HG02981 (cell line): ENCODE results near the gene LIN7B.
"Not testable (repeated sequence)": the region's sequence is repeated elsewhere in the genome, so short reads cannot be mapped to it uniquely, and the experiment has no call there.

Experiments
- ATAC-seq: cut with Tn5 transposase; IDR thresholded peaks from one replicate; pipeline ENCODE4 v1.9.1; 2021; ENCODE audit warnings: mild to moderate bottlenecking, moderate library complexity; ENCODE audit not compliant: unreplicated experiment

Gene LIN7B

DNA sequence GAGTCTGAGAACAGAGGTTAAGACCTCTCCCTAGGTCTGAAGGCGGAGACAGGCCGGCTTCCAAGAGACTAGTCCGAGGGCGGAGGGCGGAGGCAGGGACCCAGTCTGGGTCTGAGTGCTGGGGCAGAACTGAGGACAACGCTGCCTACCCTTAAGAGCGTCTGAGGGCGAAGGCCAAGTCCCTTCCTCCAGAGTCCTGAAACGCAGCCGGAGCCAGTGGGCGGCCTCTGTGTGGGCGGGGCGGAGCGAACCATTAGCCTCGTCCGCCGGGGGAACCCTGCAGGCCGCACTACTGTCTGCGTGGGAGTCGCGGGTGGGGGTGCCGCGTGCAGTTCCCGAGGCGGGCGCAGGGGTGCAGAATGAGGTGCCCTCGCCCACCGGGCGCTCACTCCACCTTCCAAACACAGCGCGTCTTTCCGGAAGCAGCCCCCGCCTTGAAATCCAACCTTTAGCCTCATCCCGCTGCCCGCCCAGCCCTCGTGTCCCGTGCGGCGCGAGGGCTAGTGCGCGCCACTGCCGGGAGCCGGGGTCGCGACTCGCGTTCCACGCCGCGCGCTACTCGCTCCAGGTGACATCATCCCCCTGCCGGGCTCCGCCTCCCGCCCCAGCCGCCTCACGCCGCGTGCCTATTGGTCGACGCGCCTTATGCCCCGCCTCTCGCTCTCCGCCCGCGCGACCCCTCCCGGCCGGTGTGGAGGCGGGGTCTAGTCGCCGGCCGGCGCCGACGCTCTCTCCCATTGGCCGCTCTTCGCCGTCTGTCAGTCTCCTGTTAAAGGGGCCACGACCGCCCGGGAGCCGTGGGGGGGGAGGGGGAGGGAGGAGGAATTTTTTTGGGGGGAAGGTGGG lies 4.6 kb downstream of the LIN7B start, which contains the start of gene C19orf73:
Gene C19orf73 (minus strand): TSS at position 579 of the 846 bp plus-strand sequence. CDS start 121 bp downstream, at position 458.
- peak; percentile 79 for ATAC-seq

- ATAC-seq: no peak
Observed at GRCh38 chr19:49119411-49120324, 5.5 kb downstream of the LIN7B start, which contains the start of gene PPFIA3. Gene PPFIA3, plus strand, starts transcription at chr19:49119544. Its CDS starts 8,330 bp downstream, at chr19:49127874.

DNA sequence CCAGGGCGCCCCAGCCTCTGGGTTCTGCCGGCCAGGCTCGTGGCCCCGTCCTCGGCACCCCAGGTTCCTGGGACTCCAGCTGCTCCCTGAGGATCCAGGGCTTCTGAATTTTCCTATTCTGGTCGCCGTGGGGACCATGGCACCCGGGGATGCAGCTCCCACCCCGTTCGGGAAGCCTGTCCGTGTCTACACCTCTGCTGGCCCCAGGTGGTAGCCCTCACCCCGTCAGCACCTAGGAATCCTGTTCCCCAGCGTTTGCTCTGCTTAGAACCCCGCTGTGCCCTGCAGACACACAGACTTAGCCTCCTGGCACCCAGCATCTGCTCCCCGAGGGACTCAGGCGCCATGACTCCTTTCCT lies 6.1 kb downstream of the LIN7B start:
- no peak for ATAC-seq

DNA sequence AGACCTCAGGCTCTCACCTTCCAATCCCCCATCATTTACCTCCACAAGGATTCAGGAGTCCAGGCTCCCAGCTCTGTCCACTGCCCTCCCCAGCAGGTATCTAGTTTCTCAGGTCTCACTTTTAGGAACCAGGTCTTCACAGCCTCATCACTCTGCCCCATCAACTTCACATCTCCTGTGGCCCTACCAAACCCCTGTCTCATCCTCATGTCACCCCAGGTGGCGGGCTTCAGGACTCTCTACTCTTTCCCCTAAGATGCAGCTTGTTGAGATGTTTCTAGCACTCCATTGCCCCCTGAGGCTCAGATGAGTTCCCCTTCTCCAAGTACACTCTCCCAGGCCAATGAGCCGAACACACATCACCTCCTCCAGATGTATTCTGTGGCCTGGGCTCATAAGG lies 6.7 kb downstream of the LIN7B start:
- ATAC-seq: no peak

DNA sequence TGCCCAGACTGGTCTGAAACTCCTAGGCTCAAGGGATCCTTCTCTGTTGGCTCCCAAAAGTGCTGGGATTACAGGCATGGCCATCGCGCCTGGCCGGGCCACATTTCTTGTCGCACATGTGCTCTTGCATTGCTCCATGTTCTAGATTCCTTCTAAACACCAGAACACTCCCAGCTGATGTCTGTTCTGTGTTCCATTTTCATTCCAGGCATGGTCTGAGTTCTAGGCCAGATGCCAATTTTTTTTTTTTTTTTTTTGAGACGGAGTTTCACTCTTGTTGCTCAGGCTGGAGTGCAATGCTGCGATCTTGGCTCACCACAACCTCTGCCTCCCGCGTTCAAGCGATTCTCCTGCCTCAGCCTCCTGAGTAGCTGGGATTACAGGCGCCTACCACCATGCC lies 7.7 kb downstream of the LIN7B start:
- not testable (repeated sequence) for ATAC-seq

- not testable (repeated sequence) for ATAC-seq
Observed at GRCh38 chr19:49123285-49123684, 9.1 kb downstream of the LIN7B start.

DNA sequence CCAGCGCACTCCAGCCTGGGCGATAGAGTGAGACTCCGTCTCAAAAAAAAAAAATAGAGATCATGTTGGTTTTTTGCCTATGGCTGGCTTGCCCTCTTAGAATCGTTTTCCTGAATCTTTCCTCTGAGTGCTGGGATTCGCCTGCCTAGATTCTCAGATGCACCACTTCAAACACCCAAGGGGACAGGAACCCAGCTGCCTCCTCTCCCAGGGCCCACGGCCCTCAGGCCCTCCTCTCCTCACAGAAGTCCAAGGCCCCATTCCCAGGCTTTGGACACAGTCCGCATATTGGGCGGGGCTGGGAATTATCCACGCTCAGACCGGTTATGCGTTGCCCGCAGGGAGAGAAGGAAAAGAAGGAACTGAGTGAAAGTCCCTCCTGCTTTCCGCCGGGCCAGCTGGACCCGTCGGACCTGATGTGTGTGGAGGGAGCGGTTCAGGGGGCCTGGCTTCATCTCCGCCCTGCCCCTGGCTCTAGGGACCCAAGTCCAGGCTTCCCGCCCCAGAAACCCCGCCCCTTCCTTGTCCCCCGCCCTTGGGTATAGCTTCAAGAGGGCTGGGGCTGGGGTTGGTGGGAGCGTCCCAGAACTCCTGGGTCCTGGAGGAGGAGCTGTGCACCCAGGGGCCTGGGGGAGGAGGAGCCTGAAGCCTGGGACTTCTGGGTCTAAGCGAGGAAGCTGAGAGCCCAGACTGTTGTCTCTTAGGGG lies 11.0 kb downstream of the LIN7B start:
- no peak for ATAC-seq

DNA sequence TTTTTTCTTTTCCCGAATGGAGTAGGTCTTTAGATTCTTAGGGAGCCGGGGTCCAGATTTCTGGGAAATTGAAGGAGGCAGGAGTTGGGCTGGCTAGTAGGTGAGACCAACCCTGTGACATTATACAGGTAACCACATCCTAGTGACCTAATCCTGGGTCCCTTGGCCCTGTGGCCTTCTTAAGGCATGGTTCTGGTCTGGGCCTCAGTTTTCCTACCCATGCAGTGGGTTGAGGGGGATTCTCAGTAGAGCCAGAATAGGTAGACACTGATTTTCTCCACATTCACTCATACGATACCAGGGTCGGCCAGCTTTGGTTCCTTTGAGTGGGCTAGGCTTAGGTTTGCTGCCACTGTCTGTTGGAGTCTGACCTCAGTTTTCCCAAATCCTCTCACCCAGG lies 12.4 kb downstream of the LIN7B start:
- no peak for ATAC-seq

- not testable (repeated sequence) for ATAC-seq
Observed at GRCh38 chr19:49127225-49127624, 13.1 kb downstream of the LIN7B start.

DNA sequence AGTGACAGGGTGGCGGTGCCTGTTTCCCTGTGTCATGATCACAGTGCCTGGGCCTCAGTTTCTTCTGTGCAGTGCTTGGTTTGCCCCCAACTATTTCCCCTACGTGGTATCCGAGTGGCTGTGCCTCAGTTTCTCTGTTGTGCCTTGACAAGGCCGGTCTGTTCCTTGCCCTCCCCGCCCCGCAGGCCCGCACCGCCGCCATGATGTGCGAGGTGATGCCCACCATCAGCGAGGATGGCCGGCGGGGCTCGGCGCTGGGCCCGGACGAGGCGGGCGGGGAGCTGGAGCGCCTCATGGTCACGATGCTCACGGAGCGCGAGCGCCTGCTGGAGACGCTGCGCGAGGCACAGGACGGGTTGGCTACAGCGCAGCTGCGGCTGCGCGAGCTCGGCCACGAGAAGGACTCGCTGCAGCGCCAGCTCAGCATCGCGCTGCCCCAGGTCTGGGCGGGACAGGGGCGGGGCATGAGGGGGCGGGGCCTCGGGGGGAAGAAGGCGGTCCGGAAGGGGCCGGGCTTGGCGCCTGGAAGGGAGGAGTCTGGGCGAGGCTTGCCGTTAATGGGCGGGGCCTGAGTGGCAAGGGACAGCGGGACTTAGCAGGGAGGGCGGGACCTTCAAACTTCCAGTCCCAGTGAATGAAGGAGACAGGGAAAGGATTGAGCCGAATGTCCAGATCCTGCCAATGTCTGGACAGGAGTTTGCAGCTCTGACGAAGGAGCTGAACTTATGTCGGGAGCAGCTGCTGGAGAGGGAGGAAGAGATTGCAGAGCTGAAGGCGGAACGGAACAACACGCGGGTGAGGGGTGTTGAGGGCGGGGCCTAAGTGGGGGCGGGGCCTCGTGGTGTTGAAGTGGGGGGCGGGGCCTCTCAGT lies 13.7 kb downstream of the LIN7B start:
- ATAC-seq: peak; percentile 79

- ATAC-seq: no peak
Observed at GRCh38 chr19:49128545-49129237, 14.5 kb downstream of the LIN7B start.

GRCh38 chr19:49129238-49129583 lies 15.0 kb downstream of the LIN7B start:
- ATAC-seq: no peak

DNA sequence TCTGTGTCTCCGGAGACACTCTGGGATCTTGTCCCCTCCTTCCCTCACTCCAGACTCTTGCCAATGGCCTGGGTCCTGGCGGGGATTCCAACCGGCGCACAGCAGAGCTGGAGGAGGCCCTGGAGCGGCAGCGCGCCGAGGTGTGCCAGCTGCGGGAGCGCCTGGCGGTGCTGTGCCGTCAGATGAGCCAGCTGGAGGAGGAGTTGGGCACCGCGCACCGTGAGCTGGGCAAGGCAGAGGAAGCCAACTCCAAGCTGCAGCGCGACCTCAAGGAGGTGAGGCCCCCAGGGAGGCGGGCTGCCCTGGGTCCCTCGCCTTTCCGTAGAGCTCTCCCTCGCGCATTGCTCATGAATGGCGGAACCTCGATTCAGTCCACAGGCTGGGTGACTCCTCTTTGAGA lies 16.2 kb downstream of the LIN7B start:
- no peak for ATAC-seq

GRCh38 chr19:49132974-49133609 lies 18.9 kb downstream of the LIN7B start:
- no peak for ATAC-seq

- no peak for ATAC-seq
Observed at GRCh38 chr19:49133621-49134454, 19.7 kb downstream of the LIN7B start.

DNA sequence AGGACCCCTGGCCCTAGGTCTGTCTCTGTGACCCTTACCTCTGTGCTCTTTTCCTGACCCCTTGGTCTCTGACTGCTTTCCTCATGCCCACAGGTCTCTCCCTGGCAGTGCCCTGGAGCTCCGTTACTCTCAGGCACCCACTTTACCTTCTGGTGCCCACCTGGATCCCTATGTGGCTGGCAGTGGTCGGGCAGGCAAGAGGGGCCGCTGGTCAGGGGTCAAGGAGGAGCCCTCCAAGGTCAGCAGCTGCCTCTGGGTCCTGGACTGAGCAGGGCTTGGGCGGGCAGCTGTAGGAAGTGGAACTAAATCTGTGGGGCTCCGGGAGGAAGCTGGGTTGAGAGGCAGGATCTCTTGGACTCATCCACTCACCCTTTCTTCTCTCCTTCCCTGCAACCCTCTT lies 21.5 kb downstream of the LIN7B start:
- ATAC-seq: no peak

GRCh38 chr19:49136771-49137171 lies 22.6 kb downstream of the LIN7B start:
- no peak for ATAC-seq

- no peak for ATAC-seq
Observed at GRCh38 chr19:49140951-49141350, 26.8 kb downstream of the LIN7B start.
